Hepatocyte (in vitro differentiated cells): Measurements from ENCODE around the gene TANC1. TPM values are rescaled to one million over a fixed set of nuclear protein-coding genes. Genes with fewer than 3 reads are reported as not detected.
"Not testable (repeated sequence)": the region's sequence is repeated elsewhere in the genome, so short reads cannot be mapped to it uniquely, and the experiment has no call there.

Source experiments
- DNase-seq: peaks from one replicate; pipeline ENCODE4 v3.0.0-alpha.2; 2016; ENCODE audit warnings: low spot score
- H2AFZ ChIP-seq: fragments of 200-600 bp; sonication (generic); 2 replicates; pipeline ENCODE4 v1.6.0; 2016; ENCODE audit warnings: antibody characterized with exemption, mild to moderate bottlenecking
- H3K27ac ChIP-seq: fragments of 200-600 bp; sonication (generic); 2 replicates; pipeline ENCODE4 v1.5.1; 2016; ENCODE audit warnings: mild to moderate bottlenecking
- H3K27me3 ChIP-seq: fragments of 200-600 bp; sonication (generic); 2 replicates; pipeline ENCODE4 v1.6.1; 2016
- H3K36me3 ChIP-seq: fragments of 200-600 bp; sonication (generic); replicated peaks from 2 replicates; pipeline ENCODE4 v1.5.1; 2016; ENCODE audit warnings: low read depth; ENCODE audit not compliant: insufficient read depth
- H3K4me1 ChIP-seq: fragments of 200-600 bp; sonication (generic); 2 replicates; pipeline ENCODE4 v1.5.1; 2016; ENCODE audit warnings: mild to moderate bottlenecking, moderate library complexity; ENCODE audit not compliant: insufficient read depth
- H3K4me2 ChIP-seq: fragments of 200-600 bp; sonication (generic); 2 replicates; pipeline ENCODE4 v1.6.0; 2016
- H3K4me3 ChIP-seq: fragments of 200-600 bp; sonication (generic); 2 replicates; pipeline ENCODE4 v1.5.1; 2016; ENCODE audit warnings: mild to moderate bottlenecking
- H3K79me2 ChIP-seq: fragments of 200-600 bp; sonication (generic); 2 replicates; pipeline ENCODE4 v1.6.0; 2017; ENCODE audit warnings: mild to moderate bottlenecking
- H3K9me2 ChIP-seq: fragments of 200-600 bp; sonication (generic); replicated peaks from 2 replicates; pipeline ENCODE4 v1.6.0; 2017; ENCODE audit warnings: mild to moderate bottlenecking; ENCODE audit not compliant: insufficient read depth
- H3K9me3 ChIP-seq: fragments of 200-600 bp; sonication (generic); 2 replicates; pipeline ENCODE4 v1.5.1; 2016; ENCODE audit warnings: low read depth, mild to moderate bottlenecking
- H4K20me1 ChIP-seq: fragments of 200-600 bp; sonication (generic); 2 replicates; pipeline ENCODE4 v1.6.0; 2016; ENCODE audit warnings: mild to moderate bottlenecking; ENCODE audit not compliant: insufficient read depth, poor library complexity, severe bottlenecking
- EZH2 ChIP-seq: fragments of 200-600 bp; sonication (generic); IDR thresholded peaks from 2 replicates; pipeline ENCODE4 v1.6.1; 2016; ENCODE audit warnings: antibody characterized with exemption, mild to moderate bottlenecking, borderline replicate concordance
- EZH2phosphoT487 ChIP-seq: fragments of 200-600 bp; sonication (generic); IDR thresholded peaks from one replicate; pipeline ENCODE4 v1.6.1; 2018; ENCODE audit warnings: antibody characterized with exemption, mild to moderate bottlenecking, low read depth, moderate library complexity; ENCODE audit not compliant: unreplicated experiment, severe bottlenecking
- WGBS: methylation state at CpG from one replicate; pipeline ENCODE4 v1.1.6; 2016; ENCODE audit warnings: low lambda C conversion rate; ENCODE audit errors: missing lambda C conversion rate; 5-methylcytosine and 5-hydroxymethylcytosine counted together
- polyA plus RNA-seq: library from polyadenylated mRNA; unstranded; fragments of >200 nt; fragmentation: Nextera tagmentation; extraction: Ambion mirVana; gene quantifications from 2 replicates; pipeline ENCODE4 v1.2.1, GENCODE V29; 2016
- total RNA-seq: library from RNA; depleted of rRNA; stranded (reverse); fragments of >200 nt; gene quantifications from 2 replicates; pipeline ENCODE4 v1.2.3, GENCODE V29; 2014
- TF ChIP-seq, protein P1 (sequence below): fragments of 200-600 bp; sonication (generic); IDR thresholded peaks from 2 replicates; pipeline ENCODE4 v1.5.1; 2016; ENCODE audit warnings: antibody characterized with exemption, mild to moderate bottlenecking; ENCODE audit not compliant: poor library complexity

TANC1 gene
- total and polyA plus RNA-seq, 2 experiments from 2014 or later, result 8.3 to 18.5 TPM

DNA sequence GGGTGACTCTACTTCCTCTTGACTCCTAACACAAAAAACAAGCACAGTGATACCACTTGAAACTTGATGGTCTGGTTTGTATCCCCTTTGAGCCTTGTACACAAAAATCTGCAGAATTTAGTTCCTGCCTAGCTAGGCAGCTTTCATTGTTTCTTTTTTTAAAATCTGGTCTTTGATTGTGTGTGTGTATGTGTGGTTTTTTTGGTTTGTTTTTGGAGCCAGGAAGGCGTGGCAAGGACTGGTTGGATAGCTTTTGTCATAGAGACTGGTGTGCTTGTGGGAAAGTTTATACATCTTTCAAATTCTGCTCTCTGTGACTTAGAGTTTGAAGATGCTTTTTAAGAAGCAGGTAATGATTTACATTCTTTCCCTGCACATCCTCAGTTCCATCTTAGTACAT is 127.4 kb downstream of the TANC1 start:
- Histone ChIP-seq H3K9me2 (no peaks in the 10 kb centered on the region), H4K20me1 (no peaks in the 10 kb centered on the region), H3K4me2 (no peak overlapping the region), H3K27ac (no peak overlapping the region), H3K4me1 (peaks cover 58% of the 10 kb centered on the region), H3K79me2 (peaks cover 36% of the 10 kb centered on the region), H2AFZ (no peak overlapping the region), H3K36me3 (no peaks in the 10 kb centered on the region), H3K27me3 (no peaks in the 10 kb centered on the region), H3K4me3 (no peak overlapping the region), H3K9me3 (no peaks in the 10 kb centered on the region)
- 78% methylated on average over 1 of the region's 1 CpG for WGBS
- no peak for TF ChIP-seq EZH2
- no peak for TF ChIP-seq EZH2phosphoT487
- TF ChIP-seq, protein P1, sequence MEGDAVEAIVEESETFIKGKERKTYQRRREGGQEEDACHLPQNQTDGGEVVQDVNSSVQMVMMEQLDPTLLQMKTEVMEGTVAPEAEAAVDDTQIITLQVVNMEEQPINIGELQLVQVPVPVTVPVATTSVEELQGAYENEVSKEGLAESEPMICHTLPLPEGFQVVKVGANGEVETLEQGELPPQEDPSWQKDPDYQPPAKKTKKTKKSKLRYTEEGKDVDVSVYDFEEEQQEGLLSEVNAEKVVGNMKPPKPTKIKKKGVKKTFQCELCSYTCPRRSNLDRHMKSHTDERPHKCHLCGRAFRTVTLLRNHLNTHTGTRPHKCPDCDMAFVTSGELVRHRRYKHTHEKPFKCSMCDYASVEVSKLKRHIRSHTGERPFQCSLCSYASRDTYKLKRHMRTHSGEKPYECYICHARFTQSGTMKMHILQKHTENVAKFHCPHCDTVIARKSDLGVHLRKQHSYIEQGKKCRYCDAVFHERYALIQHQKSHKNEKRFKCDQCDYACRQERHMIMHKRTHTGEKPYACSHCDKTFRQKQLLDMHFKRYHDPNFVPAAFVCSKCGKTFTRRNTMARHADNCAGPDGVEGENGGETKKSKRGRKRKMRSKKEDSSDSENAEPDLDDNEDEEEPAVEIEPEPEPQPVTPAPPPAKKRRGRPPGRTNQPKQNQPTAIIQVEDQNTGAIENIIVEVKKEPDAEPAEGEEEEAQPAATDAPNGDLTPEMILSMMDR, result no peak
- DNase-seq, result no peak

GRCh38 chr2:159096302-159096855 is 127.9 kb downstream of the TANC1 start:
- not testable (repeated sequence) for H3K9me2 ChIP-seq, H3K36me3 ChIP-seq, H2AFZ ChIP-seq, H4K20me1 ChIP-seq, H3K4me3 ChIP-seq, H3K4me2 ChIP-seq, H3K27me3 ChIP-seq, DNase-seq, H3K9me3 ChIP-seq
- Histone ChIP-seq H3K79me2 (peaks cover 37% of the 10 kb centered on the region), H3K27ac (peak overlapping the region; percentile 17), H3K4me1 (peaks cover 52% of the 10 kb centered on the region)
- 91% methylated on average over 8 of the region's 8 CpGs for WGBS

DNA sequence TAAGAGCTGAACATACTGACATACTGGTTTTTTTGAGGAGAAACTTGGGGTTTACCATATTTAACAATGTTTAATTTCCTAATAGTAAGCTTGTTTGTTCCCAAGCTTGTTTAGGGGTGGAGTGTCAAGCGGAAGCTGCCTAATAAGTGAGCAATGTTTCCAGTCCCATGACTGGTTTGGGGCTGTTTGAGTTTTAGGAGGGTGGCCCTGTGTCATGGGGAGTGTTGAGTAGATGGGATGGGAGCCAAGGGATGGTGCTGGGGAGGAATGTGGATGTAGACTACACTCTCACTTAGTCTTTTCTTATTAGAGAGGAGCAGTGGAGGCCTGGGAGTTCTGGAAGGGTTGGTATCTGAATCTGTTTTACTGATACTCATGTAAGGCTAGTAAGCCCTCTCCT is 128.5 kb downstream of the TANC1 start:
- Histone ChIP-seq H4K20me1 (no peaks in the 10 kb centered on the region), H3K9me3 (no peaks in the 10 kb centered on the region), H3K4me3 (no peak overlapping the region), H3K36me3 (no peaks in the 10 kb centered on the region), H3K79me2 (peaks cover 41% of the 10 kb centered on the region), H2AFZ (no peak overlapping the region), H3K27ac (peak overlapping the region; percentile 17), H3K4me2 (no peak overlapping the region), H3K9me2 (no peaks in the 10 kb centered on the region), H3K4me1 (peaks cover 47% of the 10 kb centered on the region), H3K27me3 (no peaks in the 10 kb centered on the region)
- 95% methylated on average over 1 of the region's 1 CpG for WGBS
- TF ChIP-seq, protein P1, result no peak
- TF ChIP-seq EZH2phosphoT487 (no peak), EZH2 (no peak)
- no peak for DNase-seq

DNA sequence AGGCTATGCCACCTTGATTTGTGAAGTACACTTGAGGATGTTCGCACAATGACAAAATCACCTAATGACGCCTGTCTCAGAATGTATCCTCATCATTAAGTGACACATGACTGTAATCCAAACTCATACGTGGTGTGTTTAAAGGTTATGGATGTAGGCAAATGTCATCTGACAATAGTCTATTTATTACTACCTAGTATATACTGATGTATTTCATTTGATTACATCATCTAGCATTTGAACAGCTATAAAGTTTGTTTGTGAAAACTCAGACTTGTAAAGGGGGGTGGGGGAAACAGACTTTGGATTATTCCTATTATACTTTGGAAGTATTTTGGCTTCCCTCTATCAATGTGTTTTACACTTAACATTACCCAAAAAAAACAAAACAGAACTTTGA is 129.9 kb downstream of the TANC1 start:
- H3K27ac ChIP-seq, result peak overlapping the region; percentile 11
- 75% methylated on average over 3 of the region's 3 CpGs for WGBS

More for the DNA sequence above, 129.9 kb downstream of the TANC1 start:
- DNase-seq, result no peak
- no peak overlapping the region for H2AFZ ChIP-seq
- no peak for TF ChIP-seq EZH2
- TF ChIP-seq, protein P1, result no peak
- TF ChIP-seq EZH2phosphoT487, result no peak
- peaks cover 34% of the 10 kb centered on the region for H3K4me1 ChIP-seq
- H3K4me2 ChIP-seq, result peak overlapping the region; percentile 10
- no peaks in the 10 kb centered on the region for H3K9me3 ChIP-seq
- H3K36me3 ChIP-seq, result no peaks in the 10 kb centered on the region
- no peaks in the 10 kb centered on the region for H4K20me1 ChIP-seq
- H3K79me2 ChIP-seq, result peaks cover 37% of the 10 kb centered on the region
- no peak overlapping the region for H3K4me3 ChIP-seq
- H3K9me2 ChIP-seq, result no peaks in the 10 kb centered on the region
- no peaks in the 10 kb centered on the region for H3K27me3 ChIP-seq
